Pancreas (tissue), 10 donors: ENCODE measurements around the gene GASK1B. TPM values are rescaled to one million over a fixed set of nuclear protein-coding genes. Genes with fewer than 3 reads are reported as not detected.

ENCODE experiments used
- ATAC-seq, 4 donors: fragments of 200-7000 bp; cut with Tn5 transposase; one replicate each; pipeline versions ENCODE4 v1.8.0 to v1.9.1; 2020; ENCODE audit warnings: mild to moderate bottlenecking in 4 of 4, moderate library complexity in 4 of 4
- DNase-seq, 6 donors: peaks; one replicate each; pipeline ENCODE4 v3.0.0-alpha.2; 2020
- FAIRE-seq: peaks from 2 replicates; lab custom pipeline; 2012; peaks lifted over from hg19 to GRCh38; lab: Jason Lieb, UNC
- H3K27ac ChIP-seq, 4 donors: fragments of 200-600 bp; sonication (generic); 1 replicate in 3 of 4; 2 replicates in 1 of 4; pipeline versions ENCODE4 v1.5.0 to v1.8.0; 2020
- H3K27me3 ChIP-seq, 4 donors: fragments of 200-600 bp; one replicate each; pipeline ENCODE4 v1.8.0; 2021
- H3K36me3 ChIP-seq, 3 donors: fragments of 200-600 bp; sonication (generic) in 1 of 3; one replicate each; pipeline versions ENCODE4 v1.5.0 to v1.8.0; 2020 to 2021
- H3K4me1 ChIP-seq, 3 donors: fragments of 200-600 bp; one replicate each; pipeline ENCODE4 v1.8.0; 2021
- H3K4me3 ChIP-seq, 4 donors: fragments of 200-600 bp; sonication (generic) in 2 of 4; one replicate each; pipeline versions ENCODE4 v1.5.0 to v1.8.0; 2020 to 2021
- H3K9me3 ChIP-seq, 4 donors: fragments of 200-600 bp; one replicate each; pipeline ENCODE4 v1.8.0; 2021
- CTCF ChIP-seq, 4 donors: fragments of 200-600 bp; sonication (generic) in 3 of 4; IDR thresholded peaks; one replicate each; pipeline versions ENCODE4 v1.5.0 to v1.8.0; 2021; ENCODE audit warnings: antibody characterized with exemption in 4 of 4
- WGBS, 2 donors: extraction: QIAGEN DNeasy Blood & Tissue Kit; methylation state at CpG; one replicate each; pipeline ENCODE4 v1.1.7; 2013; 5-methylcytosine and 5-hydroxymethylcytosine counted together
- intact Hi-C, 3 donors: fragments of 100-400 bp; cut with DNase I; formaldehyde crosslinking; loops; one replicate each; pipeline versions ENCODE4 v1.11.1 to v1.14.2; 2022
- polyA plus RNA-seq, 2 donors: library from polyadenylated mRNA; stranded (reverse); fragments of 200-250 nt; gene quantifications; one replicate each; pipeline ENCODE4 v1.2.3, GENCODE V29; 2013
- total RNA-seq, 6 donors: library from RNA; stranded (reverse); fragmentation: NEBNext Ultra II Directional in 4 of 6; extraction: Animal tissue kit (Norgen Biotek cat#: 25700) in 4 of 6; gene quantifications; one replicate each; pipeline versions ENCODE4 v1.2.1 to v1.2.4, GENCODE V29; 2021 to 2023
- donor health status: healthy with polysubstance abuse.
- donor health status: DM: no; HTN: no; CAD: no; lungs with moderate emphysema.
- donor health status: DM: no; HTN: no; CAD: no.
- donor health status: control.
- donor health status: control.
- donor health status: Bipolar disorder and iron deficiency.
- donor health status: DM: yes; HTN: yes; CAD: no.
- donor health status: DM: no; HTN: no; CAD: no.
- donor health status: DM: no; HTN: no; CAD: no.
- donor health status: DM: yes; HTN: yes; CAD: no.

Gene GASK1B
- total and polyA plus RNA-seq, 8 donors: 1.4 to 27.7 (median 3.5) TPM

DNA sequence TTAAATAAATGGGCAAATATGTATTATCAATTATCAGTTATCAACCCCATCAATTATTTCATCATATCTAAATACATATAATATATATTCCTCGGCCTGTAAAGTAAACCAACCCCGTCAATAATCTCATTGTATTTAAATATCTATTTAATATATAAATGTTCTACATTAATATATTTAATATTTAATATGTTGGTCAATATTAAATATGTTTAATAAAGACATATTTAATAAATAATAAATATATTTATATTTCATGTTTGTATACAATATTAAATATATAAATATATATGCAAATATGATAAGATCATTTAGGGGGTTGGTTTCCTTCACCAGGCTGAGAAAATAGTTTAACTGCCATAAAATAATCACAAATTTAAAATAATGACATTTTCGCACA, 31.1 kb upstream of the GASK1B start:
- H3K4me3 ChIP-seq: no peak overlapping the region
- H3K9me3 ChIP-seq: no peaks in the 10 kb centered on the region
- no peak for TF ChIP-seq CTCF (IDR thresholded peaks at IDR 0.05)
- H3K27ac ChIP-seq: no peak overlapping the region
- intact Hi-C loops: no loop called here
- H3K36me3 ChIP-seq: no peaks in the 10 kb centered on the region
- no peaks in the 10 kb centered on the region for H3K27me3 ChIP-seq
- no peak for ATAC-seq
- no peaks in the 10 kb centered on the region for H3K4me1 ChIP-seq
- peak; percentile 96 for FAIRE-seq
- WGBS, 2 donors: 94 to 95% methylated on average over 3 of the region's 3 CpGs
- no peak for DNase-seq

- no peak for FAIRE-seq
These were observed 30.6 kb upstream of the GASK1B start for GRCh38 chr4:158203436-158203835.

DNA sequence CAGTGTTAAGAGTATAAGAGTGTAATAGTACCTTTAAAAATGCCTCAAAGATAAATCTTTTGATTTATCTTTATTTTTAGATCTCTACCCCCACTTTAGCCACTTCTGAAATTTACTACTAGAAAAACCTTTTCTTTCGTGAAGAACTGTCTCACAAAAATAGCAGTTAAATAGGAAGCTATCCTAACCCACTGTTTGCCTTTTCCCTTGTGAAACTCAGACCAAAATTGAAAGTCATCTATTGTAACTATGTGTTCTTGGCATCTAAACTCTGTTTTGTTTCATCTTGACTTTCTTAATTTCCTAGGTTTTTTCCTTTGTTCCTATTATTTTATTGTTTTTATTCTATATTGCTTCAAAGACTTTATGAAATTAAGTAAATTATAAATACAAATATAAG, 29.7 kb upstream of the GASK1B start:
- 69 to 71% methylated on average over 1 of the region's 1 CpG for WGBS, 2 donors

More at GRCh38 chr4:158203436-158203835, 30.6 kb upstream of the GASK1B start:
- Histone ChIP-seq H3K9me3 (no peaks in the 10 kb centered on the region), H3K4me1 (no peaks in the 10 kb centered on the region), H3K4me3 (no peak overlapping the region), H3K27me3 (no peaks in the 10 kb centered on the region), H3K27ac (no peak overlapping the region), H3K36me3 (no peaks in the 10 kb centered on the region)
- intact Hi-C loops: no loop called here
- DNase-seq (no peak), ATAC-seq (no peak)
- TF ChIP-seq CTCF (IDR thresholded peaks at IDR 0.05): no peak
- WGBS, 2 donors: 83 to 87% methylated on average over 2 of the region's 2 CpGs

DNA sequence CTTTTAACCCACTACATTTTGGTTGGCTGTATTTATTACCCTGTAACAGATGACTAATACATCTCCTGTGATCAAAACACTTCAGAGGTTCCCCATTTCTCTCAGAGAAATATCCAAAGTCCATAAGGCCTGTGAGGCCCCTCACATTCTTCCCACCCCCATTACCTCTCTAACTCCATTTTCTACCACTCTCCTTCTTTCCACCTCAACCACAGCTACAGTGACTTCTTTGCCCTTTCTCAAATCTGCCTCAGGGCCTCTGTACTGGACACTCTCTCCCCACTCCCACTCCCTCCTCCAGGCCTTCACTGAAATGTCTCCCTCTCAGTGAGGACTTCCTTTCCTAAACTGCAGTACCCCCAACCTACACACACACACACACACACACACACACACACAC, 29.1 kb upstream of the GASK1B start:
- intact Hi-C loops: no loop called here
- H3K4me1 ChIP-seq: no peaks in the 10 kb centered on the region
- no peak for DNase-seq
- no peaks in the 10 kb centered on the region for H3K9me3 ChIP-seq
- no peak overlapping the region for H3K4me3 ChIP-seq
- H3K27ac ChIP-seq: no peak overlapping the region
- H3K27me3 ChIP-seq: no peaks in the 10 kb centered on the region
- H3K36me3 ChIP-seq: no peaks in the 10 kb centered on the region
- FAIRE-seq: no peak
- no peak for TF ChIP-seq CTCF (IDR thresholded peaks at IDR 0.05)
- no peak for ATAC-seq

More for the DNA sequence above, 29.7 kb upstream of the GASK1B start:
- no peaks in the 10 kb centered on the region for H3K4me1 ChIP-seq
- FAIRE-seq (no peak), DNase-seq (no peak), ATAC-seq (no peak)
- intact Hi-C loops: no loop called here
- H3K9me3 ChIP-seq: no peaks in the 10 kb centered on the region
- no peak overlapping the region for H3K4me3 ChIP-seq
- H3K27ac ChIP-seq: no peak overlapping the region
- TF ChIP-seq CTCF (IDR thresholded peaks at IDR 0.05): no peak
- H3K36me3 ChIP-seq: no peaks in the 10 kb centered on the region
- no peaks in the 10 kb centered on the region for H3K27me3 ChIP-seq

DNA sequence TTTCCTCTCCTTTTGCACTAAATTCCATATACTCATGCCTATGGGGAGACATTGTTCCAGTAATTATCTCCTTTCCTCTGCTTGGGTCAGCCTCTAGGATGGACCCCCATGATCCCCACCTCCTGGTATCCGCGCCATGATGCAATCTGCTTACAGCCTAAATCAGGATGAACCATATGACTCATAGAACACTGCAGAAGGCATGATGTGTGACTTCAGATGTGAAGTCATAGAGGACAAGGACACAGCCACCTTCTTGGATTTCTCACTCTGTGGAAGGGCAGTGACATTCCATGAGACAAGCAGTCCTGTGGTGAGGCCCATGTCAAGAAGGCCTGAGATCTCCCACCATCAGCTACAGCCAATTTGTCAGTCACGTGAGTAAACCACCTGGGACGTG, 28.5 kb upstream of the GASK1B start:
- ATAC-seq (no peak), DNase-seq (no peak), FAIRE-seq (no peak)
- no peak overlapping the region for H3K4me3 ChIP-seq
- H3K36me3 ChIP-seq: no peaks in the 10 kb centered on the region
- intact Hi-C loops: no loop called here
- H3K27ac ChIP-seq: no peak overlapping the region
- H3K27me3 ChIP-seq: no peaks in the 10 kb centered on the region
- H3K4me1 ChIP-seq: no peaks in the 10 kb centered on the region
- TF ChIP-seq CTCF (IDR thresholded peaks at IDR 0.05): no peak
- H3K9me3 ChIP-seq: no peaks in the 10 kb centered on the region
- WGBS, 2 donors: 91 to 92% methylated on average over 4 of the region's 4 CpGs
